Neural progenitor cell (in vitro differentiated cells): ENCODE data around the gene PITRM1.

ENCODE experiments used
- EZH2 ChIP-seq: fragments of 200-600 bp; sonication (generic); IDR thresholded peaks from 2 replicates; pipeline ENCODE4 v1.6.1; 2017; ENCODE audit warnings: antibody characterized with exemption, mild to moderate bottlenecking, moderate library complexity
- TF ChIP-seq, protein P1 (sequence below): fragments of 200-600 bp; sonication (generic); IDR thresholded peaks from 2 replicates; pipeline ENCODE4 v1.5.1; 2017; ENCODE audit warnings: antibody characterized with exemption, mild to moderate bottlenecking

DNA sequence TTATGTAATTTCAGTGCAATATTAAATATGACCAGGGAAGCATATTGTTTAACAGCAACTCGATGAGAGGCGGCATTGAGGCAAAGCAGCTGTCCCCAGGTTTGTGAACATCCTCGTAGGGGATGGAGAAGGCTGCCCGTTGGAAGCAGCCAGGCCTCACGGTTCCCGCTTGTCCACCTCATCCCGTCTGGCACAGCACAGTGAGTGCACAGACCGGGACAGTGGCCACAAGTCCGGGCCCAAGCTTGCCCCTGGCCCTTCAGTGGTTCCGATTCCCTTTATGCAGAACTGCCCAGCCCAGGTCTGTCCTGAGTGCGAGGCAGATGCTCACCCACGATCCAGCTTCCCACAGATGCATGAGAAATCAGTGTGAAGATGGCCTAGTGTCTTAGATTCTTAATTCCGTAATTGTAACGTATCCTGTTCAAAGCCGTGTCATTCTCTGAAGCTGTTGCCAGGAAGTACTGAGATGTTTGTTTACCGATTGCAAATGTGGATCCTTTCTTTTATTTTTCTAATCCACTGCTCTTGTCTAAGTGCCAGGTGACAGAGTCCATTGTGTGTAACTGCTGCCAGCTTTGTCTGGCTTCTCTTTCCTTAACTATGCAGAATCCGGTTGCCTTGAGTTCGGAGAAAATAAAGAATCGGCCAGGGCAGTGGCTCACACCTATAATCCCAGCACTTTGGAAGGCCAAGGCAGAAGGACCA, 69.7 kb downstream of the PITRM1 start:
- TF ChIP-seq EZH2, result no peak
- TF ChIP-seq, protein P1, sequence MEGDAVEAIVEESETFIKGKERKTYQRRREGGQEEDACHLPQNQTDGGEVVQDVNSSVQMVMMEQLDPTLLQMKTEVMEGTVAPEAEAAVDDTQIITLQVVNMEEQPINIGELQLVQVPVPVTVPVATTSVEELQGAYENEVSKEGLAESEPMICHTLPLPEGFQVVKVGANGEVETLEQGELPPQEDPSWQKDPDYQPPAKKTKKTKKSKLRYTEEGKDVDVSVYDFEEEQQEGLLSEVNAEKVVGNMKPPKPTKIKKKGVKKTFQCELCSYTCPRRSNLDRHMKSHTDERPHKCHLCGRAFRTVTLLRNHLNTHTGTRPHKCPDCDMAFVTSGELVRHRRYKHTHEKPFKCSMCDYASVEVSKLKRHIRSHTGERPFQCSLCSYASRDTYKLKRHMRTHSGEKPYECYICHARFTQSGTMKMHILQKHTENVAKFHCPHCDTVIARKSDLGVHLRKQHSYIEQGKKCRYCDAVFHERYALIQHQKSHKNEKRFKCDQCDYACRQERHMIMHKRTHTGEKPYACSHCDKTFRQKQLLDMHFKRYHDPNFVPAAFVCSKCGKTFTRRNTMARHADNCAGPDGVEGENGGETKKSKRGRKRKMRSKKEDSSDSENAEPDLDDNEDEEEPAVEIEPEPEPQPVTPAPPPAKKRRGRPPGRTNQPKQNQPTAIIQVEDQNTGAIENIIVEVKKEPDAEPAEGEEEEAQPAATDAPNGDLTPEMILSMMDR, result no peak
